ENCODE data around the gene SLC36A1. TPM values are rescaled to one million over a fixed set of nuclear protein-coding genes. Genes with fewer than 3 reads are reported as not detected.
"Not testable (repeated sequence)": the region's sequence is repeated elsewhere in the genome, so short reads cannot be mapped to it uniquely, and the experiment has no call there.

The SLC36A1 gene
- total RNA-seq, 1 experiment from 2014 or later, result 10.4 TPM

- intact Hi-C loops (cut with micrococcal nuclease), result no loop called here
- TF ChIP-seq CTCF (IDR thresholded peaks at IDR 0.05; ENCODE audit: unreplicated experiment), result no peak
- ChIA-PET POLR2A (interaction anchor here (0.6 kb wide), 1 partner anchor 228 kb away, joined by 3 read pairs; no protein-coding TSS in a partner anchor), CTCF (interaction anchor here (0.5 to 6.4 kb wide), 10 partner anchors 14 to 269 kb away, joined by 3 to 71 read pairs (median 4); partner anchors contain the start of gene SLC36A1)
- peak overlapping the region; percentile 33 for H3K27ac Mint-ChIP-seq (ENCODE audit: low read depth, unreplicated experiment)
- no peak for DNase-seq (ENCODE audit: unreplicated experiment)
- no peaks in the 10 kb centered on the region for H3K4me1 Mint-ChIP-seq (ENCODE audit: insufficient read depth, unreplicated experiment)
- H3K4me3 Mint-ChIP-seq (ENCODE audit: unreplicated experiment), result no peak overlapping the region
- H3K36me3 Mint-ChIP-seq (ENCODE audit: insufficient read depth, unreplicated experiment), result peaks cover 20% of the 10 kb centered on the region
- BruUV-seq (replicated peaks), result no TSS peak
- H3K9me3 Mint-ChIP-seq (ENCODE audit: unreplicated experiment), result no peaks in the 10 kb centered on the region
- H3K27me3 Mint-ChIP-seq (ENCODE audit: insufficient read depth, unreplicated experiment), result no peaks in the 10 kb centered on the region
These were observed 56.6 kb downstream of the SLC36A1 start for GRCh38 chr5:151504006-151504405.

GRCh38 chr5:151508308-151508707 is 60.9 kb downstream of the SLC36A1 start:
- H3K4me3 Mint-ChIP-seq (ENCODE audit: unreplicated experiment); H3K27ac Mint-ChIP-seq (ENCODE audit: low read depth, unreplicated experiment); H3K4me1 Mint-ChIP-seq (ENCODE audit: insufficient read depth, unreplicated experiment); DNase-seq (ENCODE audit: unreplicated experiment); H3K9me3 Mint-ChIP-seq (ENCODE audit: unreplicated experiment); intact Hi-C loops (cut with micrococcal nuclease); H3K27me3 Mint-ChIP-seq (ENCODE audit: insufficient read depth, unreplicated experiment); BruUV-seq (replicated peaks): not testable (repeated sequence)
- peaks cover 20% of the 10 kb centered on the region for H3K36me3 Mint-ChIP-seq (ENCODE audit: insufficient read depth, unreplicated experiment)
- POLR2A ChIA-PET, result interaction anchor here (0.7 to 2.5 kb wide), 3 partner anchors 8 to 15 kb away, joined by 3 to 9 read pairs (median 4); no protein-coding TSS in a partner anchor
- CTCF ChIA-PET, result interaction anchor here (0.6 to 3.8 kb wide), 9 partner anchors 8 to 390 kb away, joined by 3 to 26 read pairs (median 6); partner anchors contain the start of gene SLC36A1

GRCh38 chr5:151509231-151509630 is 61.8 kb downstream of the SLC36A1 start:
- no TSS peak for BruUV-seq (replicated peaks)
- no peak overlapping the region for H3K4me3 Mint-ChIP-seq (ENCODE audit: unreplicated experiment)
- intact Hi-C loops (cut with micrococcal nuclease), result no loop called here
- TF ChIP-seq CTCF (IDR thresholded peaks at IDR 0.05; ENCODE audit: unreplicated experiment), result no peak
- peak; percentile 32 for DNase-seq (ENCODE audit: unreplicated experiment)
- H3K9me3 Mint-ChIP-seq (ENCODE audit: unreplicated experiment), result no peaks in the 10 kb centered on the region
- peaks cover 20% of the 10 kb centered on the region for H3K36me3 Mint-ChIP-seq (ENCODE audit: insufficient read depth, unreplicated experiment)
- POLR2A ChIA-PET, result interaction anchor here (0.9 to 2.5 kb wide), 5 partner anchors 10 to 262 kb away, joined by 3 to 9 read pairs (median 4); partner anchors contain the start of gene G3BP1
- H3K4me1 Mint-ChIP-seq (ENCODE audit: insufficient read depth, unreplicated experiment), result no peaks in the 10 kb centered on the region
- CTCF ChIA-PET, result interaction anchor here (0.6 to 3.8 kb wide), 12 partner anchors 10 to 262 kb away, joined by 3 to 26 read pairs (median 5); partner anchors contain the start of gene SLC36A1
- no peaks in the 10 kb centered on the region for H3K27me3 Mint-ChIP-seq (ENCODE audit: insufficient read depth, unreplicated experiment)
- H3K27ac Mint-ChIP-seq (ENCODE audit: low read depth, unreplicated experiment), result no peak overlapping the region

- ChIA-PET CTCF (interaction anchor here (0.5 to 3.8 kb wide), 11 partner anchors 10 to 1656 kb away, joined by 3 to 26 read pairs (median 5); partner anchors contain the start of gene SLC36A1), POLR2A (interaction anchor here (1.2 to 2.5 kb wide), 3 partner anchors 11 to 262 kb away, joined by 3 to 9 read pairs (median 6); partner anchors contain the start of gene G3BP1)
- no peaks in the 10 kb centered on the region for H3K9me3 Mint-ChIP-seq (ENCODE audit: unreplicated experiment)
- H3K27me3 Mint-ChIP-seq (ENCODE audit: insufficient read depth, unreplicated experiment), result no peaks in the 10 kb centered on the region
- H3K4me3 Mint-ChIP-seq (ENCODE audit: unreplicated experiment), result no peak overlapping the region
- DNase-seq (ENCODE audit: unreplicated experiment), result no peak
- no peaks in the 10 kb centered on the region for H3K4me1 Mint-ChIP-seq (ENCODE audit: insufficient read depth, unreplicated experiment)
- intact Hi-C loops (cut with micrococcal nuclease), result no loop called here
- no peak for TF ChIP-seq CTCF (IDR thresholded peaks at IDR 0.05; ENCODE audit: unreplicated experiment)
- H3K36me3 Mint-ChIP-seq (ENCODE audit: insufficient read depth, unreplicated experiment), result peaks cover 20% of the 10 kb centered on the region
- no TSS peak for BruUV-seq (replicated peaks)
- H3K27ac Mint-ChIP-seq (ENCODE audit: low read depth, unreplicated experiment), result no peak overlapping the region
These were observed 62.4 kb downstream of the SLC36A1 start for GRCh38 chr5:151509836-151510235.
